ENCODE measurements around the gene RFNG. TPM values are rescaled to one million over a fixed set of nuclear protein-coding genes. Genes with fewer than 3 reads are reported as not detected.

The RFNG gene
- total RNA-seq, 1 donor: 46.3 TPM

- TF ChIP-seq CTCF (IDR thresholded peaks at IDR 0.05; ENCODE audit: extremely low read depth, low read depth, low read length): no peak
- H3K4me3 ChIP-seq (ENCODE audit: insufficient read depth, low read length): no peak overlapping the region
- no peaks in the 10 kb centered on the region for H3K9me3 ChIP-seq (ENCODE audit: low read depth, low read length)
- H3K36me3 ChIP-seq (ENCODE audit: insufficient read depth, low read length): peaks cover 13% of the 10 kb centered on the region
- no peaks in the 10 kb centered on the region for H3K79me2 ChIP-seq (ENCODE audit: insufficient read depth, low read length)
- no peaks in the 10 kb centered on the region for H3K27me3 ChIP-seq (ENCODE audit: insufficient read depth, low read length)
- DNase-seq (ENCODE audit: insufficient read length, low spot score, missing footprints): no peak
- H3K4me2 ChIP-seq (ENCODE audit: insufficient read depth, low read length): no peak overlapping the region
- H3K27ac ChIP-seq (ENCODE audit: low read depth, low read length): no peak overlapping the region
- peaks cover 3% of the 10 kb centered on the region for H3K4me1 ChIP-seq (ENCODE audit: insufficient read depth, low read length)
- no peak overlapping the region for H2AFZ ChIP-seq (ENCODE audit: low read length)
- H4K20me1 ChIP-seq (ENCODE audit: insufficient read depth, low read length): no peaks in the 10 kb centered on the region
Measured at GRCh38 chr17:82043507-82043906, 8.1 kb downstream of the RFNG start.

GRCh38 chr17:82042649-82043048 is 9.0 kb downstream of the RFNG start:
- no peaks in the 10 kb centered on the region for H3K9me3 ChIP-seq (ENCODE audit: low read depth, low read length)
- H3K4me3 ChIP-seq (ENCODE audit: insufficient read depth, low read length): no peak overlapping the region
- no peak for TF ChIP-seq CTCF (IDR thresholded peaks at IDR 0.05; ENCODE audit: extremely low read depth, low read depth, low read length)
- H3K27ac ChIP-seq (ENCODE audit: low read depth, low read length): no peak overlapping the region
- H3K79me2 ChIP-seq (ENCODE audit: insufficient read depth, low read length): no peaks in the 10 kb centered on the region
- peaks cover 5% of the 10 kb centered on the region for H3K36me3 ChIP-seq (ENCODE audit: insufficient read depth, low read length)
- H3K27me3 ChIP-seq (ENCODE audit: insufficient read depth, low read length): no peaks in the 10 kb centered on the region
- H3K4me2 ChIP-seq (ENCODE audit: insufficient read depth, low read length): no peak overlapping the region
- DNase-seq (ENCODE audit: insufficient read length, low spot score, missing footprints): no peak
- H2AFZ ChIP-seq (ENCODE audit: low read length): no peak overlapping the region
- H3K4me1 ChIP-seq (ENCODE audit: insufficient read depth, low read length): peaks cover 7% of the 10 kb centered on the region
- H4K20me1 ChIP-seq (ENCODE audit: insufficient read depth, low read length): no peaks in the 10 kb centered on the region

- no peaks in the 10 kb centered on the region for H3K27me3 ChIP-seq (ENCODE audit: insufficient read depth, low read length)
- H4K20me1 ChIP-seq (ENCODE audit: insufficient read depth, low read length): no peaks in the 10 kb centered on the region
Measured at GRCh38 chr17:82041144-82041814, 10.3 kb downstream of the RFNG start.

More at GRCh38 chr17:82041144-82041814, 10.3 kb downstream of the RFNG start:
- no peak overlapping the region for H3K27ac ChIP-seq (ENCODE audit: low read depth, low read length)
- DNase-seq (ENCODE audit: insufficient read length, low spot score, missing footprints): no peak
- H2AFZ ChIP-seq (ENCODE audit: low read length): peak overlapping the region; percentile 35
- H3K9me3 ChIP-seq (ENCODE audit: low read depth, low read length): no peaks in the 10 kb centered on the region
- no peaks in the 10 kb centered on the region for H3K36me3 ChIP-seq (ENCODE audit: insufficient read depth, low read length)
- peaks cover 15% of the 10 kb centered on the region for H3K4me1 ChIP-seq (ENCODE audit: insufficient read depth, low read length)
- H3K79me2 ChIP-seq (ENCODE audit: insufficient read depth, low read length): no peaks in the 10 kb centered on the region
- peak overlapping the region; percentile 29 for H3K4me2 ChIP-seq (ENCODE audit: insufficient read depth, low read length)
- H3K4me3 ChIP-seq (ENCODE audit: insufficient read depth, low read length): no peak overlapping the region
- no peak for TF ChIP-seq CTCF (IDR thresholded peaks at IDR 0.05; ENCODE audit: extremely low read depth, low read depth, low read length)
